OCI-LY1 (cell line): ENCODE measurements around the gene CYP17A1.
"Not testable (repeated sequence)": the region's sequence is repeated elsewhere in the genome, so short reads cannot be mapped to it uniquely, and the experiment has no call there.

Source experiments
- H2AFZ ChIP-seq: fragments of 200-600 bp; sonication (generic), shearing (Covaris generic); 2 replicates; pipeline ENCODE4 v1.6.0; 2014; ENCODE audit warnings: antibody characterized with exemption, mild to moderate bottlenecking, low read length
- H3F3A ChIP-seq: fragments of 200-600 bp; sonication (generic), shearing (Covaris generic); 2 replicates; pipeline ENCODE4 v1.6.0; 2014; ENCODE audit warnings: mild to moderate bottlenecking, antibody characterized with exemption, low read length, moderate library complexity; ENCODE audit not compliant: insufficient read depth
- H3K27ac ChIP-seq: fragments of 200-600 bp; sonication (generic); 2 replicates; pipeline ENCODE4 v1.5.1; 2014; ENCODE audit warnings: low read length, mixed run types, mild to moderate bottlenecking, low read depth; ENCODE audit not compliant: poor library complexity, severe bottlenecking
- H3K27me3 ChIP-seq: fragments of 200-600 bp; sonication (generic); 2 replicates; pipeline ENCODE4 v1.6.0; 2014; ENCODE audit warnings: antibody characterized with exemption, mild to moderate bottlenecking, low read length, moderate library complexity; ENCODE audit not compliant: insufficient read depth
- H3K36me3 ChIP-seq: fragments of 200-600 bp; sonication (generic); 2 replicates; pipeline ENCODE4 v1.6.1; 2014; ENCODE audit warnings: mild to moderate bottlenecking, antibody characterized with exemption, low read length, moderate library complexity, mixed read lengths; ENCODE audit not compliant: insufficient read depth
- H3K4me1 ChIP-seq: fragments of 200-600 bp; sonication (generic); 2 replicates; pipeline ENCODE4 v1.5.1; 2014; ENCODE audit warnings: mild to moderate bottlenecking, low read length, moderate library complexity; ENCODE audit not compliant: insufficient read depth, severe bottlenecking
- H3K4me2 ChIP-seq: fragments of 200-600 bp; sonication (generic), shearing (Covaris generic); 2 replicates; pipeline ENCODE4 v1.6.1; 2014; ENCODE audit warnings: low read length
- H3K4me3 ChIP-seq: fragments of 200-600 bp; sonication (generic); 2 replicates; pipeline ENCODE4 v1.5.1; 2014; ENCODE audit warnings: low read length, low read depth, mild to moderate bottlenecking, mixed read lengths; ENCODE audit not compliant: poor library complexity, severe bottlenecking
- H3K79me2 ChIP-seq: fragments of 200-600 bp; shearing (Covaris generic); 2 replicates; pipeline ENCODE4 v1.6.1; 2016; ENCODE audit warnings: mixed run types, low read length, mixed read lengths; ENCODE audit not compliant: insufficient read depth
- H3K9ac ChIP-seq: fragments of 200-600 bp; sonication (generic), shearing (Covaris generic); 2 replicates; pipeline ENCODE4 v1.6.1; 2014; ENCODE audit warnings: mild to moderate bottlenecking, low read length, mixed read lengths
- H3K9me2 ChIP-seq: fragments of 200-600 bp; sonication (generic), shearing (Covaris generic); 2 replicates; pipeline ENCODE4 v1.6.1; 2014; ENCODE audit warnings: low read depth, mild to moderate bottlenecking, low read length, mixed read lengths
- H3K9me3 ChIP-seq: fragments of 200-600 bp; shearing (Covaris generic); 2 replicates; pipeline ENCODE4 v1.6.1; 2014; ENCODE audit warnings: low read length, mixed read lengths
- H4K20me1 ChIP-seq: fragments of 200-600 bp; sonication (generic), shearing (Covaris generic); 2 replicates; pipeline ENCODE4 v1.6.0; 2016; ENCODE audit warnings: mild to moderate bottlenecking, low read length; ENCODE audit not compliant: insufficient read depth
- EZH2 ChIP-seq: fragments of 200-600 bp; sonication (generic), shearing (Covaris generic); IDR thresholded peaks from 2 replicates; pipeline ENCODE4 v1.8.0; 2017; ENCODE audit warnings: borderline replicate concordance, mixed run types, mild to moderate bottlenecking, antibody characterized with exemption, low read length, moderate library complexity, mixed read lengths
- TF ChIP-seq, protein P1 (sequence below): fragments of 200-600 bp; sonication (generic), shearing (Covaris generic); IDR thresholded peaks from 2 replicates; pipeline ENCODE4 v1.5.1; 2017; ENCODE audit warnings: mild to moderate bottlenecking, antibody characterized with exemption, low read length, moderate library complexity, mixed read lengths

Gene CYP17A1

GRCh38 chr10:102826148-102826796 lies 10.9 kb downstream of the CYP17A1 start:
- Histone ChIP-seq H4K20me1 (no peaks in the 10 kb centered on the region), H3K36me3 (no peaks in the 10 kb centered on the region), H3K9ac (no peak overlapping the region), H3K4me2 (no peak overlapping the region), H3K79me2 (no peaks in the 10 kb centered on the region), H3K27ac (no peak overlapping the region), H3K4me1 (no peaks in the 10 kb centered on the region), H3K9me3 (no peaks in the 10 kb centered on the region), H2AFZ (no peak overlapping the region), H3K9me2 (no peaks in the 10 kb centered on the region), H3K27me3 (no peaks in the 10 kb centered on the region), H3K4me3 (no peak overlapping the region), H3F3A (no peaks in the 10 kb centered on the region)
- TF ChIP-seq, protein P1, sequence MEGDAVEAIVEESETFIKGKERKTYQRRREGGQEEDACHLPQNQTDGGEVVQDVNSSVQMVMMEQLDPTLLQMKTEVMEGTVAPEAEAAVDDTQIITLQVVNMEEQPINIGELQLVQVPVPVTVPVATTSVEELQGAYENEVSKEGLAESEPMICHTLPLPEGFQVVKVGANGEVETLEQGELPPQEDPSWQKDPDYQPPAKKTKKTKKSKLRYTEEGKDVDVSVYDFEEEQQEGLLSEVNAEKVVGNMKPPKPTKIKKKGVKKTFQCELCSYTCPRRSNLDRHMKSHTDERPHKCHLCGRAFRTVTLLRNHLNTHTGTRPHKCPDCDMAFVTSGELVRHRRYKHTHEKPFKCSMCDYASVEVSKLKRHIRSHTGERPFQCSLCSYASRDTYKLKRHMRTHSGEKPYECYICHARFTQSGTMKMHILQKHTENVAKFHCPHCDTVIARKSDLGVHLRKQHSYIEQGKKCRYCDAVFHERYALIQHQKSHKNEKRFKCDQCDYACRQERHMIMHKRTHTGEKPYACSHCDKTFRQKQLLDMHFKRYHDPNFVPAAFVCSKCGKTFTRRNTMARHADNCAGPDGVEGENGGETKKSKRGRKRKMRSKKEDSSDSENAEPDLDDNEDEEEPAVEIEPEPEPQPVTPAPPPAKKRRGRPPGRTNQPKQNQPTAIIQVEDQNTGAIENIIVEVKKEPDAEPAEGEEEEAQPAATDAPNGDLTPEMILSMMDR, result no peak

DNA sequence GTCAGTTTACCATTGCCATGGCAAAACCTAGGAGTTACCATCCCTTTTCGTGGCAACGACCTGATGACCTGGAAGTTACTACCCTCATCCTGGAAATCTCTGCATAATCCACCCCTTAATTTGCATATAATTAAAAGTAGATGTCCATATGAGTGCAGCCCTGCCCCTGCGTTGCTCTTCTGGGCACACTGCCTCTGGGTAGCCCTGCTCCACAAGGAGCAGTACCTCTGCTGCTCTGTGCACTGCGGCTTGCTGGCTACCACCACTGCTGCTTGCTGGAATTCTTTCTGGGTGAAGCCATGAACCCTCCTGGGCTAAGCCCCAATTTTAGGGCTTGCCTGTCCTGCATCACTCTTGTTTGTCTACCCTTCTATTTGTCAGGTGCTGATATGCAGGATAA lies 12.5 kb downstream of the CYP17A1 start:
- Histone ChIP-seq H3K36me3 (no peaks in the 10 kb centered on the region), H4K20me1 (no peaks in the 10 kb centered on the region), H3K4me2 (no peak overlapping the region), H3K9me2 (no peaks in the 10 kb centered on the region), H3K27ac (no peak overlapping the region), H2AFZ (no peak overlapping the region), H3K4me1 (no peaks in the 10 kb centered on the region), H3K9ac (no peak overlapping the region), H3K79me2 (no peaks in the 10 kb centered on the region), H3K27me3 (no peaks in the 10 kb centered on the region), H3K4me3 (no peak overlapping the region), H3K9me3 (no peaks in the 10 kb centered on the region), H3F3A (no peaks in the 10 kb centered on the region)
- no peak for TF ChIP-seq EZH2
- TF ChIP-seq, protein P1, result no peak

DNA sequence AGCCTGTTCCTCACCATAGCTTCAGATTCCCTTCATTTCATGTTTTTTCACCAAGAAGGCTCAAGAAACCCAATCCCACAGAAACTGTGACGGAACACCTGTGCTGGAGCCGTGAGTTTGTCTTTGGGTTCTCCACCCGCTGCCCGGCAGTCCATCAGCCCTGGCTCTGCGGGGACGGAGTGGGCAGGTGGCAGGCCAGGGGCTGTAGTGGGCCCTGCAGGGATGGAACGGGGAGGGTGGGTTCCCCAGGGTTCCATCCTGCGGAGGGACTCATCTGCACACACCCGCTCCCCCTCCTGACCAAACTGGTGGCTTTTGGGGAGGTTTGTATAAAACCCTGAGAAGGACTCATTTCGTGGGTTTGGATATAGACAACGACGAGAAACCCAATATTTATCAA lies 15.0 kb downstream of the CYP17A1 start:
- H3K9me3 ChIP-seq, result no peaks in the 10 kb centered on the region
- no peaks in the 10 kb centered on the region for H3K36me3 ChIP-seq
- H3F3A ChIP-seq, result no peaks in the 10 kb centered on the region
- no peaks in the 10 kb centered on the region for H4K20me1 ChIP-seq
- H3K9ac ChIP-seq, result no peak overlapping the region
- H2AFZ ChIP-seq, result no peak overlapping the region
- no peaks in the 10 kb centered on the region for H3K79me2 ChIP-seq
- H3K27me3 ChIP-seq, result no peaks in the 10 kb centered on the region
- H3K4me2 ChIP-seq, result no peak overlapping the region
- H3K27ac ChIP-seq, result no peak overlapping the region
- no peak overlapping the region for H3K4me3 ChIP-seq
- no peak for TF ChIP-seq EZH2
- TF ChIP-seq, protein P1, result no peak
- H3K9me2 ChIP-seq, result no peaks in the 10 kb centered on the region
- H3K4me1 ChIP-seq, result no peaks in the 10 kb centered on the region

DNA sequence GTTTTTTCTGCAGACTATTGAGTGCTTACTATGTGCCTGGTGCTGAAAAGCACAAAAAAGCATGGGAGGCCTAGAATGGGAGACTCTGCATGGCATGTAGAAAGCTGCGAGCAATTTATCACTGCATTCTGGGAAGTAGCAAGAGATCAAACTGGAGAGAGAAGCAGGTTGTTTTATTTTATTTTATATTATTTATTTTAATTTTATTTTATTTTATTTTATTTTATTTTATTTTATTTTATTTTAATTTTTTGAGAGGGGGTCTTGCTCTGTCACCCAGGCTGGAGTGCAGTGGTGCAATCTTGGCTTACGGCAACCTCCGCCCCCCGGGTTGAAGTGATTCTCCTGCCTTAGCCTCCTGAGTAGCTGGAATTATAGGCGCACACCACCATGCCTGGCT lies 17.2 kb downstream of the CYP17A1 start:
- not testable (repeated sequence) for H3K4me3 ChIP-seq, H3K9me2 ChIP-seq, H3K9ac ChIP-seq, H3K9me3 ChIP-seq, H3K27me3 ChIP-seq, H3K79me2 ChIP-seq, H3K4me2 ChIP-seq, H3F3A ChIP-seq, H4K20me1 ChIP-seq, H2AFZ ChIP-seq, H3K27ac ChIP-seq, H3K4me1 ChIP-seq, H3K36me3 ChIP-seq
